Body of pancreas (tissue), 4 donors: ENCODE results near the gene UBXN10.

ENCODE experiments used
- CTCF ChIP-seq, 7 experiments: fragments of 450-650 bp in 4 of 7; fragments of 200-600 bp in 3 of 7; sonication (generic) in 3 of 7; IDR thresholded peaks; one replicate each; pipeline ENCODE4 v1.5.1; 2016 to 2019; ENCODE audit warnings: antibody characterized with exemption in 7 of 7
- POLR2A ChIP-seq, 3 donors: fragments of 450-650 bp; IDR thresholded peaks; one replicate each; pipeline ENCODE4 v1.6.1; 2016; ENCODE audit warnings: antibody characterized with exemption in 3 of 3, mild to moderate bottlenecking in 2 of 3

DNA sequence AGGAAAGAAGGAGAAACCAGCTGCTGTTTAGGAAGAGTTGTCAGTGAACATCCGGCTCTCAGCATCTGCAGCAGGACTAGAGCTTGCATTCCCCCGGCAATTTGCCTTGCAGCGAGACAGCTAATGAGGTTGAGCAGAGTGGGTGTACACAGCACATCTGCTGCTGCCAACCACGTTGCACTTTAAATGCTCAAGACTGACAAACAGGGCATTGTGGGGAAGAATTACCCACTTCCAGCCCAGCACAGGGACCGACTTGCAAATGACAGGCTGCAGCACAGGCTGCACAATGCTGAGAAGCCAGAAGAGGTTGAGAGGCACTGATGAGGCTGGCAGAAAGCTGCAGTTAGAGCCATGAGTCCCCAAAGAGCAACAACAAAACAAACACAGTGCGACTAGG lies 48.0 kb downstream of the UBXN10 start:
- no peak for TF ChIP-seq CTCF (IDR thresholded peaks at IDR 0.05)
- TF ChIP-seq POLR2A (IDR thresholded peaks at IDR 0.05) = no peak
